Measurements from ENCODE around the gene SLC8A1.

SLC8A1 gene

DNA sequence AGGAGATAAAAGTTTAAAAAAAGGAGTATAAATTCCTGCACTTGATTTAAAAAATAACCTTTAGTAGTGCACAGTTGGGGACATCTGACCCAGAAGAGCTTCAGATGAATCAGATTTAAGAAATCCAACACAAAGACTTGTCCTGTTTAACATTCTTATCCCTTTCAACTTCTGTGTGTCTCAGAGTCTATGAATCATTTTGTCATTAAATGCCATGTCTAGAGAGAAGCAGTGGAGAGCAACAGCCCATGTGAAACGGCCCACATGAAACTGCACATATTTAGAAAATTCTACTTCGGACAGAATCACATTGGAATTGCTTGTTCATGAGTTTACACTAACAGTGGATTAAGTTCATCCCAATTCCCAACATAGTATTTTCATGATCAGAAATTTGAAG lies 278.6 kb downstream of the SLC8A1 start:
- no peak overlapping the region for H3K4me3 ChIP-seq (replicated peaks; ENCODE audit: insufficient read depth, low read length)
- TF ChIP-seq, protein P1, sequence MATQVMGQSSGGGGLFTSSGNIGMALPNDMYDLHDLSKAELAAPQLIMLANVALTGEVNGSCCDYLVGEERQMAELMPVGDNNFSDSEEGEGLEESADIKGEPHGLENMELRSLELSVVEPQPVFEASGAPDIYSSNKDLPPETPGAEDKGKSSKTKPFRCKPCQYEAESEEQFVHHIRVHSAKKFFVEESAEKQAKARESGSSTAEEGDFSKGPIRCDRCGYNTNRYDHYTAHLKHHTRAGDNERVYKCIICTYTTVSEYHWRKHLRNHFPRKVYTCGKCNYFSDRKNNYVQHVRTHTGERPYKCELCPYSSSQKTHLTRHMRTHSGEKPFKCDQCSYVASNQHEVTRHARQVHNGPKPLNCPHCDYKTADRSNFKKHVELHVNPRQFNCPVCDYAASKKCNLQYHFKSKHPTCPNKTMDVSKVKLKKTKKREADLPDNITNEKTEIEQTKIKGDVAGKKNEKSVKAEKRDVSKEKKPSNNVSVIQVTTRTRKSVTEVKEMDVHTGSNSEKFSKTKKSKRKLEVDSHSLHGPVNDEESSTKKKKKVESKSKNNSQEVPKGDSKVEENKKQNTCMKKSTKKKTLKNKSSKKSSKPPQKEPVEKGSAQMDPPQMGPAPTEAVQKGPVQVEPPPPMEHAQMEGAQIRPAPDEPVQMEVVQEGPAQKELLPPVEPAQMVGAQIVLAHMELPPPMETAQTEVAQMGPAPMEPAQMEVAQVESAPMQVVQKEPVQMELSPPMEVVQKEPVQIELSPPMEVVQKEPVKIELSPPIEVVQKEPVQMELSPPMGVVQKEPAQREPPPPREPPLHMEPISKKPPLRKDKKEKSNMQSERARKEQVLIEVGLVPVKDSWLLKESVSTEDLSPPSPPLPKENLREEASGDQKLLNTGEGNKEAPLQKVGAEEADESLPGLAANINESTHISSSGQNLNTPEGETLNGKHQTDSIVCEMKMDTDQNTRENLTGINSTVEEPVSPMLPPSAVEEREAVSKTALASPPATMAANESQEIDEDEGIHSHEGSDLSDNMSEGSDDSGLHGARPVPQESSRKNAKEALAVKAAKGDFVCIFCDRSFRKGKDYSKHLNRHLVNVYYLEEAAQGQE (IDR thresholded peaks at IDR 0.05; ENCODE audit: insufficient replicate concordance, low read depth), result no peak
- TF ChIP-seq POLR2AphosphoS5 (IDR thresholded peaks at IDR 0.05; ENCODE audit: low read depth), result no peak
- TF ChIP-seq GABPA (IDR thresholded peaks at IDR 0.05; ENCODE audit: low read depth), result no peak
- TF ChIP-seq, protein P2, sequence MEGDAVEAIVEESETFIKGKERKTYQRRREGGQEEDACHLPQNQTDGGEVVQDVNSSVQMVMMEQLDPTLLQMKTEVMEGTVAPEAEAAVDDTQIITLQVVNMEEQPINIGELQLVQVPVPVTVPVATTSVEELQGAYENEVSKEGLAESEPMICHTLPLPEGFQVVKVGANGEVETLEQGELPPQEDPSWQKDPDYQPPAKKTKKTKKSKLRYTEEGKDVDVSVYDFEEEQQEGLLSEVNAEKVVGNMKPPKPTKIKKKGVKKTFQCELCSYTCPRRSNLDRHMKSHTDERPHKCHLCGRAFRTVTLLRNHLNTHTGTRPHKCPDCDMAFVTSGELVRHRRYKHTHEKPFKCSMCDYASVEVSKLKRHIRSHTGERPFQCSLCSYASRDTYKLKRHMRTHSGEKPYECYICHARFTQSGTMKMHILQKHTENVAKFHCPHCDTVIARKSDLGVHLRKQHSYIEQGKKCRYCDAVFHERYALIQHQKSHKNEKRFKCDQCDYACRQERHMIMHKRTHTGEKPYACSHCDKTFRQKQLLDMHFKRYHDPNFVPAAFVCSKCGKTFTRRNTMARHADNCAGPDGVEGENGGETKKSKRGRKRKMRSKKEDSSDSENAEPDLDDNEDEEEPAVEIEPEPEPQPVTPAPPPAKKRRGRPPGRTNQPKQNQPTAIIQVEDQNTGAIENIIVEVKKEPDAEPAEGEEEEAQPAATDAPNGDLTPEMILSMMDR (IDR thresholded peaks at IDR 0.05; ENCODE audit: insufficient read depth, low read length), result no peak
- no peak for DNase-seq (ENCODE audit: low read depth in 1 of 2, low spot score in 1 of 2)
- H3K27me3 ChIP-seq (ENCODE audit: insufficient read depth, poor library complexity, severe bottlenecking), result no peaks in the 10 kb centered on the region
- H3K27ac ChIP-seq (replicated peaks), result no peak overlapping the region

DNA sequence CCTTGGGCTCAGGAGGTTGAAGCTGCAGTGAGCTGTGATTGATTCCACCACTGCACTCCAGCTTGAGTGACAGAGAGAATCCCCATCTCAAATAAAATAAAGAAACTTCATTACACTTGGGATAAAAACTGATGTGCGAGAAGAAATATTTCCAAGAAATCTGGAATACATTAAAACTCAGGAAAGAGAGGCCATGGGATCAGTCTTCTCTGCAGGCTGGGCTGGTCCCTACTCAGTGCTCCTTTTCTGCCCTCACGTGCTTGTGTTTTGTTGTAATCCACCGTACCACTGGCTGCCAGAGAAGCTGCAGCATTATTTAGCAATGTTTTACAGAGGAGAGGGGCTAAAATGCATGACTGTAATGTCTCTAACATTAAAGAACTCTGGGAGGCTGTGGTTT lies 282.0 kb downstream of the SLC8A1 start:
- no peaks in the 10 kb centered on the region for H3K27me3 ChIP-seq (ENCODE audit: insufficient read depth, poor library complexity, severe bottlenecking)
- TF ChIP-seq, protein P1 (IDR thresholded peaks at IDR 0.05; ENCODE audit: insufficient replicate concordance, low read depth), result no peak
- TF ChIP-seq SPI1 (IDR thresholded peaks at IDR 0.05; ENCODE audit: borderline replicate concordance, low read depth), result no peak
- TF ChIP-seq GABPA (IDR thresholded peaks at IDR 0.05; ENCODE audit: low read depth), result no peak
- no peak for TF ChIP-seq POLR2AphosphoS5 (IDR thresholded peaks at IDR 0.05; ENCODE audit: low read depth)
- TF ChIP-seq, protein P2 (IDR thresholded peaks at IDR 0.05; ENCODE audit: insufficient read depth, low read length), result no peak
- DNase-seq (ENCODE audit: low read depth in 1 of 2, low spot score in 1 of 2), result no peak
- H3K27ac ChIP-seq (replicated peaks), result no peak overlapping the region
- no peak overlapping the region for H3K4me3 ChIP-seq (replicated peaks; ENCODE audit: insufficient read depth, low read length)

DNA sequence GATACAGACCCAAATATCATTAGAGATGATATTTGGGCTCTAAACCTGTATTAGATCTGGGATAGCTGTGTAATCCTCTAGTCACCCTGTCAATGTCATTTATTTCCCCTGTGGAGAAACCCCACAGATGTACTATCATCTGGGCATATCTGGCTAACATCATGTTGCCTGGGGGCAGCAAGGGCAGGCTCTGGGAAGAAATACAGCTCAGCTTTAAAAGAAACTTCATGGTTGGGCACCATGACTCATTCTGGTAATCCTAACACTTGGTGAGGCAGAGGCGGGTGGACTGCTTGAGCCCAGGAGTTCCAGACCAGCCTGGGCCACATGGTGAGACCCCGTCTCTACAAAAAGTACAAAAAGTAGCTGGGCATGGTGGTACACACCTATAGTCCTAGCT lies 282.5 kb downstream of the SLC8A1 start:
- Histone ChIP-seq H3K27ac (replicated peaks) (no peak overlapping the region), H3K27me3 (ENCODE audit: insufficient read depth, poor library complexity, severe bottlenecking) (no peaks in the 10 kb centered on the region), H3K4me3 (replicated peaks; ENCODE audit: insufficient read depth, low read length) (no peak overlapping the region)
- TF ChIP-seq, protein P1 (IDR thresholded peaks at IDR 0.05; ENCODE audit: insufficient replicate concordance, low read depth), result no peak
- no peak for DNase-seq (ENCODE audit: low read depth in 1 of 2, low spot score in 1 of 2)

DNA sequence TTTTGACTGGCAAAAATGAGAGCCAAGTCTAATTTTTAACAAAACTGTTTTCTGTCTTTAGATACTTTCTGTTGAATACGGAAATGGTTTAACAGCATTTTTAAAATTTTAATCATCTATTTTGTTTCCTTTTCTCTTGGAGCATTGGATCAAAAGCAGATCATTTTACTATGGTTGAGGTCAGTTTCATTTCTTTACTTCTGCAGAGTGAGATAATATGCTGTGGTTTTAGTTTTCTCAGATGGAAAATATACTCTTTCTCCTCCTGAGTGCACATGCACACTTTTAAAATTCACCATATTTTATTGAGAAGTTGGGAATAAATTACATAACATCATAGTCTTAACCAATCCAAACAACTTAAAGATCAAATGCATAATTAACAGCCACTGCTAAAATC lies 283.3 kb downstream of the SLC8A1 start:
- H3K27ac ChIP-seq (replicated peaks), result no peak overlapping the region
- DNase-seq (ENCODE audit: low read depth in 1 of 2, low spot score in 1 of 2), result no peak
- H3K4me3 ChIP-seq (replicated peaks; ENCODE audit: insufficient read depth, low read length), result no peak overlapping the region
- no peak for TF ChIP-seq SPI1 (IDR thresholded peaks at IDR 0.05; ENCODE audit: borderline replicate concordance, low read depth)
- TF ChIP-seq POLR2AphosphoS5 (IDR thresholded peaks at IDR 0.05; ENCODE audit: low read depth), result no peak
- TF ChIP-seq GABPA (IDR thresholded peaks at IDR 0.05; ENCODE audit: low read depth), result no peak
- TF ChIP-seq, protein P2 (IDR thresholded peaks at IDR 0.05; ENCODE audit: insufficient read depth, low read length), result no peak
- TF ChIP-seq, protein P1 (IDR thresholded peaks at IDR 0.05; ENCODE audit: insufficient replicate concordance, low read depth), result no peak
- no peaks in the 10 kb centered on the region for H3K27me3 ChIP-seq (ENCODE audit: insufficient read depth, poor library complexity, severe bottlenecking)

All from HL-60 (cell line).